ENCODE results near the gene PACSIN2.
"Not testable (repeated sequence)": the region's sequence is repeated elsewhere in the genome, so short reads cannot be mapped to it uniquely, and the experiment has no call there.

Gene PACSIN2

GRCh38 chr22:42925598-42925997 is 89.4 kb downstream of the PACSIN2 start:
- no peak for DNase-seq (ENCODE audit: low read depth)

DNA sequence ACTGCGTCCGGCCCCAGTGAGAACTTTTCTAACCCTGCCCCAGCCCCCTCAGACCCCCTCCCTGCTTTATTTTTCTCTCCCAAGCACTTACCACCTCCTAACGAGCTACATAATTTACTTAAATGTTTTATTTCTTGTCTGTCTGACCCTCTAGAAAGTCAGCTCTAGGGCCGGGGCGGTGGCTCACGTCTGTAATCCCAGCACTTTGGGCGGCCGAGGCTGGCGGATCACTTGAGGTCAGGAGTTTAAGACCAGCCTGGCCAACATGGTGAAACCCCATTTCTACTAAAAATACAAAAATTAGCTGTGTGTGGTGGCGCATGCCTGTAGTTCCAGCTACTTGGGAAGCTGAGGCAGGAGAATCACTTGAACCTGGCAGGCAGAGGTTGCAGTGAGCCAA is 89.9 kb downstream of the PACSIN2 start:
- not testable (repeated sequence) for DNase-seq (ENCODE audit: low read depth)

GRCh38 chr22:42924436-42924835 is 90.5 kb downstream of the PACSIN2 start:
- DNase-seq (ENCODE audit: low read depth) = no peak

DNA sequence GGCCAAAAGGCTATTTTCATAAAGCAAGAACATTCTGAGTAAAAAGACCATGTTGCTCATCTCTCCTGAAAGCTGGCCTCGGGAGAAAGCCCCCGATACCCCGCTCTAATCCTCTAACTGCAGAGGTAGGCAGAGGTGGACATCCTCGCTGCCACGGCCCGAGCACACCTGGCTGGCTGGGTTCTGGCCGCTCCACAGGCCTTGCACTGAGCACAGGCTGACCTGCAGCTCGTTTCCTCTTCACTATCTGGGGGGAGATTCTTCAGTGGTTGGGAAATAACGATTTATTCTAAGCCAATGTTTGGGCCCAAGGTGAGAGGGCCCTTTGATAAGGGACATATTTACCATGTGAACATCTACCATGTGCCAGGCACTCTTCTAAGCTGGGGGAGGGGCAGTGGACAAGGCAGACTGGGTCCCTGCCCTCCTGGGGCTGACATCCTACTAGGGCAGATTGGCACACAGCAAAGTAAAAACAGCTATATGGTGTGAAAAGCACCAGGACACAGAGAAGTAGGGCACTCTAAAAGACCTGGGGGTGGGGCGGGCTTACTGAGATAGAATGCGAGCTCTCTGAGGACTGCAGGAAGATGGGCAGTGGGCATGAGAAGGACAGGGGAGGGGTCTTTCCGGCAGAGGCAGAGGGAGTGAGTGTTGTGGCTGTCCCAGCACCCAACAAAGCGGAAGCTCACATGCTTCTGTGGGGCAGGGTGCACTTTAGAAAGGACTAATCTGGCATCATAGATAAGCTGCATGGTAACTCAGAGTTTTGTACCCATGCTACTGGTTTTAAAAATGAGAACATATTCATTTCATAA is 92.4 kb downstream of the PACSIN2 start:
- DNase-seq (ENCODE audit: low read depth) = no peak

DNA sequence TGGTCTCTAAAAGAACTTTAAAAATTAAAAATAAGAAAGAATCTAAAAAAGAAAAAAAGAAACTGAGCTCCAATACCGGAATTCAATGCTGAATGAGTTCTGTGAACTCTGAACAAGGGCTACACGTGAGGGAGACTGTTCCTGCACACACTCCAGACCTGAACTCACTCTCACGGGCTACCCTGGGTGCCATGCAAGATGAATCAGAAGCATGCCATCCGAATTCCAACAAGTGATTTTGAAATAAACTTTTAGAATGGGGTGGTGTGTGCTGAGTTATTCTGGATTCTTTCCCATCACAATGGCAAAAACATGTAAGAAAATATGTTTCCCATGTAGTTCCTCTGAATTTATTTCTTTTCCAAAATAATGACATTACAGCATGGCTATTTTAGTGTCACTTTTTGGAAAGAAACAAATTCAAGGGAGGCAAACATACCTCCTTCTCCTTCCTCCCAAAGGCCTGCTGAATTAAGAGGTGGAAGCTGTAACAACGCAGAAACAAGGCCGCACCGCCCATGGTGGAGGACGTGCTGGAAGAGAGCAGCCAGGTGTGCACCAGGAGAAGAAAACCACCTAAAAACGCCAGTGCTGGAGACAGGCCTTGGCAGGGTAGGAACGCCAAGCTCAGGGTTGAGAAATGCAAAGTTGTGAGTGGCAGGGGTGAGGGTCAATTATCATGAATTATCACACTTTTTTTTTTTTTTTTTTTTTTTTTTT is 94.7 kb downstream of the PACSIN2 start:
- DNase-seq (ENCODE audit: low read depth) = no peak

DNA sequence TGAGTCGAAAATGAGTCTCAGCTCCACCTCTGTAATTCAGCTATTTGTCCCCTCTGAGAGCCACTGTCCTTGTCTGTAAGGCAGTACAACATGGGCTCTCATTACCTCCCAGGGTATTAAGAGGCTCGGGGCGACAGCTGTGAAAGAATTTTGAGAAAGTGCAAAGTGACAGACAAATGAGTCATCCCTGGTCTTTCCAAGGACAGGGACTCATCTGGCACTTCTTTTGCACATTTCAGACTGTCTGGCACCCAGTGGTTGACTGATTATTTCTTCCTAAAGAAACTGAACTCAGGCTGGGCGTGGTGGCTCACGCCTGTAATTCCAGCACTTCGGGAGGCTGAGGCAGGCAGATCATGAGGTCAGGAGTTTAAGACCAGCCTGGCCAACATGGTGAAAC is 95.8 kb downstream of the PACSIN2 start:
- no peak for DNase-seq (ENCODE audit: low read depth)

GRCh38 chr22:42918500-42918899 is 96.4 kb downstream of the PACSIN2 start:
- DNase-seq (ENCODE audit: low read depth) = no peak

GRCh38 chr22:42917358-42917757 is 97.6 kb downstream of the PACSIN2 start:
- not testable (repeated sequence) for DNase-seq (ENCODE audit: low read depth)

DNA sequence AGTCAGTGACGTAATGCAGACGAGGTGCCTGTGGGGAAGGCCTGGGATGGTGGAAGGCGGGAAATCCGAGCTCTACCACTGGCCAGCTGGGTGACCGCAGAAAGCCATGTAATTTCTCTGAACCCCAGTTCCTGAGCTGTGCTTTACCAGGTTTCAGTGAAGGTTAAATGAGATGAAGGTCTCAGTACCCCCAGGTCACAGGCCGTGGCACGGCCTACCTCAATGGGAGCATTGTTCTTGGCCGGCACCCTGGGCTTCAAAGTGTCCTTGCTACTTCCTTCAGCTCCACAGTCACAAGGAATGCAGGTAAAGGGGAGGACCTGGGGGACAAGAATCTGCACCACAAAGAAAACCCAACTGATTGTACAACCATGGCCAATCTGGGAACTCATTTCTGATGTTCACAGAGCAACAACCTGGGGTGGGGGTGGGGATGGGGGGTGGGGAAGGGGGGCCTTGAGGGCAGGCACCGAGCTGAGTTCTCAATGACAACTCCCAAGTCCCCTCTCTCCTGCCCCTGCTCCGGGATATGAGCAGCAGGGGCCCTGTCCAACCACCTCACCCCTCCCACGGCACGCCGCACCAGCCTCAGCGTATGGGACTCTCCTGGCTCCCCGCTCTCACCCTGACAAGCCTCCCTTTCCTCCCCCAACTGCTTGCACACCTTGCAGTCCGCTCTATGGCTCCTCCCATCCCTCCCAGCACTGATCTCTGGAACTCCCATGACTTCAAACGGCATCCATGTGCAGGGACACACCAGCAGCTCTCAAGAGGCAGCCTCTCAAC is 98.8 kb downstream of the PACSIN2 start:
- no peak for DNase-seq (ENCODE audit: low read depth)

DNA sequence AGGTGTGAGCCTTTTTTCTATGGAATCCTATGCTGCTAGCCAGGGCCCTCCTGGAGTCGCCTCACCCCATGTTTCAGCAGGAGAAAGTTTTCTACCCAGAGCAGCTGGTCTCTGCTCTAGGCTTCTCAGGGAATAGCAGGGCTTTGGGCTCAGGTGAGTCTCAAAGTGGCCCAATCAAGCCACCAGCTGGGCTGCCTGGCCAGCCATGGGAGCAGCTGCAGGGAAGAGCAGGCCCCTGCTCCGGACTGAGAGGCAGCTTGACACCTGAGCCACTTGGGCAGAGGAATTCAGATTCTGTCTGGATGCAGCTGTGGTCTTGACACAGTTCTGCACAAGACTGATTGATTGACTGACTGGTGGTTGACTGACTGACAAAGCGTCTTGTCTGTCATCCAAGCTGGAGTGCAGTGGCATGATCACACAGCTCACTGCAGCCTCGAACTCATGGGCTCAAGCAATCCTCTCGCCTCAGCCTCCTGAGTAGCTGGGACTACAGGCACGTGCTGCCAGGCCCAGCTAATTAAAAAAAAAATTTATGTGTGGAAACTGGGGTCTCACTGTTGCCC is 100.4 kb downstream of the PACSIN2 start:
- no peak for DNase-seq (ENCODE audit: low read depth)

DNA sequence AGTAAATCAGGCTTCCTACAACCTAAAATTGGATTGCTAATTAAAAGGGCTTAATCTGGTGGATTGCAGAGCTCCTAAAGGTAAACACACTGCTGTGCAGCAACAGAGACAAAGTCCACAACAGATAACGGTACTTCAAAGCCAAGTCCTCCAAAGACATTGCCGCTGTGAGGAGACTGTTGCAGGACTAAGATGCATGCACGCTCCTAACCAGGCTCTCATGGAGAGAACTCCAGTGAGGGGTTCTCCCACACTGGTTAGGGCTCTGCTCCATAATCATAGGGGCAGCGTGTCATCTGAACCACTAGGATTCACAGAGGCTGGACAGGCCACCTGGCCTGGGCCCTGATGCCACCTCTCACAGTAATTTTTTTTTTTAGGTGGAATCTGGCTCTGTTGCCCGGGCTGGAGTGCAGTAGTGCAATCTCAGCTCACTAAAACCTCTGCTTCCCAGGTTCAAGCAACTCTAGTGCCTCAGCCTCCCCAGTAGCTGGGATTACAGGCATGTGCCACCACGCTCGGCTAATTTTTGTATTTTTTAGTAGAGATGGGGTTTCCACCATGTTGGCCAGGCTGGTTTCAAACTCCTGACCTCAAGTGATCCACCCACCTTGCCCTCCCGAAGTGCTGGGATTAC is 101.0 kb downstream of the PACSIN2 start:
- no peak for DNase-seq (ENCODE audit: low read depth)

- no peak for DNase-seq (ENCODE audit: low read depth)
Observed at GRCh38 chr22:42912059-42912458, 102.9 kb downstream of the PACSIN2 start.

GRCh38 chr22:42910221-42910942 is 104.6 kb downstream of the PACSIN2 start:
- DNase-seq (ENCODE audit: low read depth) = no peak

DNA sequence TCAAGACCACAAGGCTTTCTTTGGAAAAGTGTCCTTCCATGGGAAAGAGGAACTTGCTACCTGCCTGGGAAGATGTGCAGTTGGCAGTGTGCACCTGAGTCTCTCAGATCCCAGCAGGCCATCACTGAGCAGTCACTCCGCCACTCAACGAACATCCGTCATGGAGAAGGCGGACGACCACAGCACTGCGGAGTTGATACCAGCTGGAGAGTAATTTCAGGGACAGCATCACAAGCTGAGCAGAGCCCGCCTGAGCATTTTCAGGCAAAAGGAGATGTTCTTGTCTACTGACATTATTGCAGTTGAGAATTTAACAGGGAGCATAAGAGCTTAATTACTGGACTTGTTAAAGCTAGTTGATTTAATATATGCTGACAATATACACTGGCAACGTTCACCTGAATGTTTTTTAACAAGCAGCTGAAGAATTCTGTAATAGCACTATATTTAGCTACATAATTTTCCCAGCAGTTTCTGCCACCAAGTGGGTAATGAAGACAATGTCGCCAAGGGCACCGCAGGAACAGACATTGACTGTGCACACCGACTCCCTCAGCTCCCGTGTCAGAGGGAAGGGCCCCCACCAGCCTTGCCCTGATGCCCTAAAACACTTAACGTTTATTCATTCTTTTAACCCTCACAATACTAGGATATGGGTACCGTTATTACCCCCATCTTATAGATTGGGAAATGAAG is 105.4 kb downstream of the PACSIN2 start:
- DNase-seq (ENCODE audit: low read depth) = no peak

- DNase-seq (ENCODE audit: low read depth) = no peak
Observed at GRCh38 chr22:42908374-42908746, 106.6 kb downstream of the PACSIN2 start.

GRCh38 chr22:42907404-42908373 is 107.3 kb downstream of the PACSIN2 start:
- no peak for DNase-seq (ENCODE audit: low read depth)

DNA sequence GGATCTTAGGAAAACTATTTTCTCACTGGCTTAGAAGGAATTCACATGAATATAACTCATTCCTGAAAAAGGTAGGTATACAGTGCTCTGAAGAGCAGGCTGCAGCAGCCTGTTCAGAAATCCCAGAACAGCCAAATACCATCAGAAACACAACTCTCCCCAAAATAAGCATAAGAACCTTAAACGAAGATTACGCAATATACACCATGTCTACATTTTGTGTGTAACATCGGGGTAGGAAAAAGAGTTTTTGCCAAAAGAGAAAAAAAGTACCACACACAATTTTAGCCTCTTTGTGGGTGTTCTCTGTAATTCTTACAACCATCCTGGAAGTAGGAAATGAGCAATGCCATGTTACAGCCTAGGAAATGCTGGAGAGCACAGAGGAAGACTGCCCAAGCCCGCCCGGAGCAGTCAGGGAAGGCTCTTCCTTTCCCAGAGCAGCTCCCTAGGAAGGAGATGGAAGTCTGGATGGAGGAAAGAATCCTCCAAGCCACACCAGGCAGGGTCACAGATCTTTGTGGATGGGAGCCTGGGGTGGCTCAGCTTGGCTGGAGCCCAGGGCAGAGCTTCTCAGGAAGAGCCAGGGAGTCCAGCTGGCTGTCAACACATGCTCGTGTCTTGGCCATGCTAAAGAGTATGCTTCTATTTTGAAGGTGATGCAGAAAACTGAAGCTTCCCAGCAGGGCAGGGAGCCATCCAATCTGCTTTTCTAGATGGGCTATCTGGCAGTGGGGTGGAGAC is 108.2 kb downstream of the PACSIN2 start:
- no peak for DNase-seq (ENCODE audit: low read depth)

DNA sequence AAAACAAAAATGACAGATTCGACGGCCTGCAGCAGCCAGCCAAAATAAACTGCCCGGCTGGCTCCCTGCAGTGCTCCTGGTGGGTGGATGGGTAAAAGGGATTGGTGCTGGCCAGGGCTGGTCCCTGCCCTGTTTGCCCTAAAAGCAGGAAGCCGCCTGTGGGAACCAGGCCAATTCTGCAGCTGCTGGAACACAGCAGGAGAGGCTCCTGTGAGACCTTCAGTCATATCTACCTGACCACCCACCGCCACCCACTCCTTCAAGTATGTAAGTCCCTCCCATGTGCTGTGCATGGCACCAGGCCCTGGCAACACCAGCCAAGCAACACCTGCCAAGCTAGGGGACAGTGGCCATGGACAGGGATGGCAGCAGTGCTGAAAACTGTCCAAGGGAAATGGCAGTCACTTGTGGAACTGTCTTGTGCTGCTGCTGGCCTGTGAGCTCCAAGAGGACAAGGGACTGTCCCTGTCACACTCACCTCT is 109.2 kb downstream of the PACSIN2 start:
- no peak for DNase-seq (ENCODE audit: low read depth)

- no peak for DNase-seq (ENCODE audit: low read depth)
Observed at GRCh38 chr22:42905217-42905616, 109.7 kb downstream of the PACSIN2 start.
